Liver (tissue), 3 donors: ENCODE results near the gene CCNY.

Source experiments
- EGR1 ChIP-seq, 2 donors: IDR thresholded peaks; 2 replicates each; pipeline ENCODE4 v1.6.1; 2016 to 2018; ENCODE audit warnings: antibody characterized with exemption in 2 of 2, low read depth in 2 of 2
- JUND ChIP-seq, 2 donors: IDR thresholded peaks; 2 replicates each; pipeline ENCODE4 v1.6.1; 2016; ENCODE audit warnings: antibody characterized with exemption in 2 of 2
- TAF1 ChIP-seq: conservative IDR thresholded peaks from 2 replicates; pipeline ENCODE4 v1.6.1; 2016; ENCODE audit warnings: antibody characterized with exemption, mild to moderate bottlenecking
- TF ChIP-seq, protein P1 (sequence below): fragments of 150-350 bp; IDR thresholded peaks from 2 replicates; pipeline ENCODE4 v1.5.1; 2017; ENCODE audit warnings: improper control_type of control experiment, low read depth, low read length; ENCODE audit not compliant: missing input control
- TF ChIP-seq, protein P2 (sequence below): IDR thresholded peaks from 2 replicates; pipeline ENCODE4 v1.6.1; 2016; ENCODE audit warnings: antibody characterized with exemption
- donor health status: healthy.
- donor health status: healthy.

DNA sequence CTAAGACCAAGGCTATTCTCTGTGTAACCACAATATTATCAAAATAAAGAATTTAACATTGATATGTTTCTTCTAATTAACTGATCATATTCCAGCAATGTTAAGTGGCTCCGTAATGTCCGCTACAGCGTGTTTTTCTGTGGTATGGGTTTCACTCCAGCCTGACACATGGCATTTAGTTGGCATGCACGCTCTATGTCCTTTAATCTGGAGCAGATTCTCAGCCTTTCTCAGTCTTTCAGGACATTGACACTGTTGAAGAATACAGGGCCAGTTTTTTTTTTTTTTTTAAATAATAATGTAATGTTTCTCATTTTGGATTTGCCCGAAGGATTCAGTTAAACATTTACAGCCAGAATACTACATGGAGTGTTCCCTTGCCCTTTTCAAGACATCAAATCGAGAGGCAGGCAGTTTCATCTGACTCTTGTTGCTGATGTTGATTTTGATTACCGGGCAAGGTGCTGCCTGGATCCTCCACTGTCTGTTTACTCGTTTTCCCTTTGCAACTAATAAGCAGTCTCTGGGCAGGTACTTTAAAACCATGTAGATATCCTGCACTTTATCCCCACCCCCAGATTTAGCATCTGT lies 171.3 kb downstream of the CCNY start:
- TF ChIP-seq, protein P1, sequence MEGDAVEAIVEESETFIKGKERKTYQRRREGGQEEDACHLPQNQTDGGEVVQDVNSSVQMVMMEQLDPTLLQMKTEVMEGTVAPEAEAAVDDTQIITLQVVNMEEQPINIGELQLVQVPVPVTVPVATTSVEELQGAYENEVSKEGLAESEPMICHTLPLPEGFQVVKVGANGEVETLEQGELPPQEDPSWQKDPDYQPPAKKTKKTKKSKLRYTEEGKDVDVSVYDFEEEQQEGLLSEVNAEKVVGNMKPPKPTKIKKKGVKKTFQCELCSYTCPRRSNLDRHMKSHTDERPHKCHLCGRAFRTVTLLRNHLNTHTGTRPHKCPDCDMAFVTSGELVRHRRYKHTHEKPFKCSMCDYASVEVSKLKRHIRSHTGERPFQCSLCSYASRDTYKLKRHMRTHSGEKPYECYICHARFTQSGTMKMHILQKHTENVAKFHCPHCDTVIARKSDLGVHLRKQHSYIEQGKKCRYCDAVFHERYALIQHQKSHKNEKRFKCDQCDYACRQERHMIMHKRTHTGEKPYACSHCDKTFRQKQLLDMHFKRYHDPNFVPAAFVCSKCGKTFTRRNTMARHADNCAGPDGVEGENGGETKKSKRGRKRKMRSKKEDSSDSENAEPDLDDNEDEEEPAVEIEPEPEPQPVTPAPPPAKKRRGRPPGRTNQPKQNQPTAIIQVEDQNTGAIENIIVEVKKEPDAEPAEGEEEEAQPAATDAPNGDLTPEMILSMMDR, result no peak
- TF ChIP-seq EGR1 (IDR thresholded peaks at IDR 0.05; ENCODE audit: low read depth in 2 of 2) (no peak), JUND (IDR thresholded peaks at IDR 0.05) (no peak), TAF1 (no peak)
- TF ChIP-seq, protein P2, sequence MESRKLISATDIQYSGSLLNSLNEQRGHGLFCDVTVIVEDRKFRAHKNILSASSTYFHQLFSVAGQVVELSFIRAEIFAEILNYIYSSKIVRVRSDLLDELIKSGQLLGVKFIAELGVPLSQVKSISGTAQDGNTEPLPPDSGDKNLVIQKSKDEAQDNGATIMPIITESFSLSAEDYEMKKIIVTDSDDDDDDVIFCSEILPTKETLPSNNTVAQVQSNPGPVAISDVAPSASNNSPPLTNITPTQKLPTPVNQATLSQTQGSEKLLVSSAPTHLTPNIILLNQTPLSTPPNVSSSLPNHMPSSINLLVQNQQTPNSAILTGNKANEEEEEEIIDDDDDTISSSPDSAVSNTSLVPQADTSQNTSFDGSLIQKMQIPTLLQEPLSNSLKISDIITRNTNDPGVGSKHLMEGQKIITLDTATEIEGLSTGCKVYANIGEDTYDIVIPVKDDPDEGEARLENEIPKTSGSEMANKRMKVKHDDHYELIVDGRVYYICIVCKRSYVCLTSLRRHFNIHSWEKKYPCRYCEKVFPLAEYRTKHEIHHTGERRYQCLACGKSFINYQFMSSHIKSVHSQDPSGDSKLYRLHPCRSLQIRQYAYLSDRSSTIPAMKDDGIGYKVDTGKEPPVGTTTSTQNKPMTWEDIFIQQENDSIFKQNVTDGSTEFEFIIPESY, result no peak
